ENCODE results near the gene MGMT. TPM values are rescaled to one million over a fixed set of nuclear protein-coding genes. Genes with fewer than 3 reads are reported as not detected.

MGMT gene
- total and polyA plus RNA-seq, 9 donors, result 4.5 to 53.3 (median 25.4) TPM

DNA sequence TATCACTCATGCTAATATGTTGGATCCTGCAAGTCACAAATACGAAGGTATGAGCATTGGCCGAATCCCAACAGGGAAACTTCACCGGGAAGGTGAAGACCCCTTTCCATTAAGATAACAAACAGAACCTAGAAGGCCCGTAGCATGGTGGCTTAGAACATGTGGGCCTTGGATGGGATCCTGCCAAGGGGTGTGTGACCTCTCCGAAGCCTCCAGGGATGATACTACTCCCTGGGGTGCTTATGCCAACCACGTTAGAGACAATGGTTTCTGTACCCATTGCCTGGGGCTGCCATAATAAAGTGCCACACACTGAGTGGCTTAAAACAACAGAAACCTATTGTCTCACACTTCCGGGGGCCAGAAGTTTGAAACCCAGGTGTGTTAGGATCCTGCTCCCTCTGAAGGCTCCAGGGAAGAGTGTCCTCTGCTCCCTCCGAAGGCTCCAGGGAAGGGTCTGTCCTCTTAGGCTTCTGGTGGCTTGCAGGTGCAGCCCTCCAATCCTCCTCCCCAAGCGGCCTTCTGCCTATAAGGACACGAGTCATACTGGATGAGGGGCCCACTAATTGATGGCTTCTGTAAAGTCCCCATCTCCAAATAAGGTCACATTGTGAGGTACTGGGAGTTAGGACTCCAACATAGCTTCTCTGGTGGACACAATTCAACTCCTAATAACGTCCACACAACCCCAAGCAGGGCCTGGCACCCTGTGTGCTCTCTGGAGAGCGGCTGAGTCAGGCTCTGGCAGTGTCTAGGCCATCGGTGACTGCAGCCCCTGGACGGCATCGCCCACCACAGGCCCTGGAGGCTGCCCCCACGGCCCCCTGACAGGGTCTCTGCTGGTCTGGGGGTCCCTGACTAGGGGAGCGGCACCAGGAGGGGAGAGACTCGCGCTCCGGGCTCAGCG is 992 bp upstream of the MGMT start:
- WGBS, 3 donors, result 72 to 78% (median 75%) methylated on average over 18 to 21 of the region's 21 CpGs
- Histone ChIP-seq H3K27me3 (no peaks in the 10 kb centered on the region), H3K9me3 (no peaks in the 10 kb centered on the region), H3K27ac (peak overlapping the region; percentile 63 to 83), H3K4me3 (peak overlapping the region; percentile 78), H3K36me3 (no peaks in the 10 kb centered on the region), H3K4me1 (ENCODE audit: insufficient read depth) (peaks cover 2% of the 10 kb centered on the region)
- no peak for DNase-seq
- TF ChIP-seq EP300 (IDR thresholded peaks at IDR 0.05) (no peak), POLR2A (IDR thresholded peaks at IDR 0.05) (no peak)
- TF ChIP-seq, protein P1, sequence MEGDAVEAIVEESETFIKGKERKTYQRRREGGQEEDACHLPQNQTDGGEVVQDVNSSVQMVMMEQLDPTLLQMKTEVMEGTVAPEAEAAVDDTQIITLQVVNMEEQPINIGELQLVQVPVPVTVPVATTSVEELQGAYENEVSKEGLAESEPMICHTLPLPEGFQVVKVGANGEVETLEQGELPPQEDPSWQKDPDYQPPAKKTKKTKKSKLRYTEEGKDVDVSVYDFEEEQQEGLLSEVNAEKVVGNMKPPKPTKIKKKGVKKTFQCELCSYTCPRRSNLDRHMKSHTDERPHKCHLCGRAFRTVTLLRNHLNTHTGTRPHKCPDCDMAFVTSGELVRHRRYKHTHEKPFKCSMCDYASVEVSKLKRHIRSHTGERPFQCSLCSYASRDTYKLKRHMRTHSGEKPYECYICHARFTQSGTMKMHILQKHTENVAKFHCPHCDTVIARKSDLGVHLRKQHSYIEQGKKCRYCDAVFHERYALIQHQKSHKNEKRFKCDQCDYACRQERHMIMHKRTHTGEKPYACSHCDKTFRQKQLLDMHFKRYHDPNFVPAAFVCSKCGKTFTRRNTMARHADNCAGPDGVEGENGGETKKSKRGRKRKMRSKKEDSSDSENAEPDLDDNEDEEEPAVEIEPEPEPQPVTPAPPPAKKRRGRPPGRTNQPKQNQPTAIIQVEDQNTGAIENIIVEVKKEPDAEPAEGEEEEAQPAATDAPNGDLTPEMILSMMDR (IDR thresholded peaks at IDR 0.05), result no peak
- intact Hi-C loops (cut with DNase I), result loop anchor here in 1 of 4 donors (10.0 kb wide), 1 partner anchor 499 kb away; the partner anchor contains the start of gene EBF3

DNA sequence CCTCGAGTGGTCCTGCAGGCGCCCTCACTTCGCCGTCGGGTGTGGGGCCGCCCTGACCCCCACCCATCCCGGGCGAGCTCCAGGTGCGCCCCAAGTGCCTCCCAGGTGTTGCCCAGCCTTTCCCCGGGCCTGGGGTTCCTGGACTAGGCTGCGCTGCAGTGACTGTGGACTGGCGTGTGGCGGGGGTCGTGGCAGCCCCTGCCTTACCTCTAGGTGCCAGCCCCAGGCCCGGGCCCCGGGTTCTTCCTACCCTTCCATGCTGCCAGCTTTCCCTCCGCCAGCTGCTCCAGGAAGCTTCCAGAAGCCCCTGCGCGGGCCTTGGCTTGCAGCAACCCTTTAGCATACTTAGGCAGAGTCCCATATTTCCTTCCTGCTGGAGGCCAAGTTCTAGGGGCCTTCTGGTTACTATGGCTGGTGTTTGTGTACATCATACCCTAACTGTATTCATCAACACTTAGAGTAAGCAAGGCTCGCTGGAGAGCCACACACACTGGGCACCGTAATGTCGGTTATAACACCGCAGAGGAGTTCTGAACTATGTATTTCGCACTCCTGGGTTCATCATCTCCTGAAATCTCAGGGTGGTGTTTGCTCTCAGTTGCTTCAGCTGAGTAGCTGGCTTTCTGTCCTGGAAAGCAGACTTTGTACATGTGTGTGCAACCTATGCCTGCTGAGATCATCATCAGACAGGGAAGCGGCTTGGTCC is 471 bp downstream of the MGMT start:
- WGBS, 3 donors, result 24 to 38% (median 29%) methylated on average over 24 to 25 of the region's 25 CpGs
- Histone ChIP-seq H3K27ac (peak overlapping the region; percentile 83 to 86), H3K9me3 (no peaks in the 10 kb centered on the region), H3K4me1 (ENCODE audit: insufficient read depth) (peaks cover 2% of the 10 kb centered on the region), H3K27me3 (no peaks in the 10 kb centered on the region), H3K4me3 (peak overlapping the region; percentile 78), H3K36me3 (no peaks in the 10 kb centered on the region)
- peak in 1 of 5 donors; percentile 28 for DNase-seq
- no peak for TF ChIP-seq POLR2A (IDR thresholded peaks at IDR 0.05)
- intact Hi-C loops (cut with DNase I), result loop anchor here in 1 of 4 donors (10.0 kb wide), 1 partner anchor 497 kb away; the partner anchor contains the start of gene EBF3

DNA sequence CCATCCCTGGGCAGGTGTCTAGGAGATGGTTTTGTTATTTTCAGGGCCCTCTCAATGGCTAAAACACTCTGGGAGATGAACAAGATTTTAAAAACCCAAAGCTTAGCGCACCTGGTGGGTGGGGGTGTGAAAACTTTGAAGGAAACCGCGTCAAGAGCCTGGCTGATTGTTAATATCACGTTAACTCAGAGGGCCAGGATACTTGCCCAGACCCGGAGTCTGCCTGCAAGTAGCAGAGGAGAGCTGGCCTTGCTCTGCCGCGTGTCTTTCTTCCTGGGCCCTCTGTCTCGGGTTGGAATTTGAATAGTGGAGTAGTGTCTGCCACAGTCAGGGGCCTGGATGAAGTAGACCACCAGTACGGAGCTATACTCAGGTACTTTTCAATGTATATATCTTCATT is 1.1 kb downstream of the MGMT start:
- Histone ChIP-seq H3K36me3 (no peaks in the 10 kb centered on the region), H3K9me3 (no peaks in the 10 kb centered on the region), H3K27ac (no peak overlapping the region), H3K27me3 (no peaks in the 10 kb centered on the region), H3K4me1 (ENCODE audit: insufficient read depth) (peaks cover 2% of the 10 kb centered on the region), H3K4me3 (no peak overlapping the region)
- no peak for DNase-seq
- no peak for TF ChIP-seq EP300 (IDR thresholded peaks at IDR 0.05)
- 95 to 96% (median 96%) methylated on average over 9 of the region's 9 CpGs for WGBS, 3 donors
- intact Hi-C loops (cut with DNase I), result loop anchor here in 1 of 4 donors (10.0 kb wide), 1 partner anchor 497 kb away; the partner anchor contains the start of gene EBF3

DNA sequence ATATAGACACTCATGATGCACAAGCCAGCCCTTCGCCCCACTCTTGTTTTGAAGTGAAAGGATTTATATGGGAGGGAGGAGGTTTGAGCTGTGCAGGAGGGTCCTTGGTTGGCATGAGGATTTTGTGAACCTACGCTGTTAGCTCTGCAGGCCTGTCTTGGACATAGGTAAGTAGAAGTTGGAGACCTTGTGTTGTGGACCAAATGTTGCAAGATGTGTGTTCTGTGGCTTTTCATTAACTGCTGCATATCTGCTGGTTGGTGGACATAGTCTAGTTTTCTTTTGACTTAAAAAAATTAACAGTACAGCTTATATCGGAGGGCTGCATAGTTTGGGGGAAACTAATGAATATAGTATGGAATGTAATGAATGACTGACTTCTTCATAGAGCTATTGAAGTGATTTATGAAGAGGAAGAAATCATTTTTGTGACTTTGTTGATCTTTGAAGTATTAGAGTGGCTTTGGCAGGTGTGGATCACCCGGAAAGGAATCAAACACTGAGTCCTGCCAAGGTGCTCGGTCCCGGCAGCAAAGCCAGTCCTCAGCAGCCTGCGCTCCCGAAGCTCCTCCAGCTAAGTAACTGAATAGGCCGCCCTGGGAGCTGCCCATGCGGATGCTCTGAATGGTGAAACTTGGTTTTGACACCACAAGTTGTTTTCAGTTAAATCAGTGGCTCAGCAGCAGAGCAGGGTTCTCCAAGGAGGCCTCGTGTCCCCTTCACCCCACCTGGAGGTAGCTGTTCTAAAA is 3.2 kb downstream of the MGMT start:
- WGBS, 3 donors, result 78 to 82% (median 81%) methylated on average over 11 of the region's 11 CpGs
- H3K27me3 ChIP-seq, result no peaks in the 10 kb centered on the region
- peaks cover 2% of the 10 kb centered on the region for H3K4me1 ChIP-seq (ENCODE audit: insufficient read depth)
- H3K36me3 ChIP-seq, result no peaks in the 10 kb centered on the region
- no peaks in the 10 kb centered on the region for H3K9me3 ChIP-seq
- DNase-seq, result no peak
- no peak for TF ChIP-seq EP300 (IDR thresholded peaks at IDR 0.05)
- TF ChIP-seq, protein P1 (IDR thresholded peaks at IDR 0.05), result no peak
- no peak for TF ChIP-seq POLR2A (IDR thresholded peaks at IDR 0.05)
- no peak overlapping the region for H3K4me3 ChIP-seq
- intact Hi-C loops (cut with DNase I), result no loop called here
- H3K27ac ChIP-seq, result no peak overlapping the region

Data from ovary (tissue), 9 donors.